ENCODE results near the gene KIF26B. TPM values are rescaled to one million over a fixed set of nuclear protein-coding genes. Genes with fewer than 3 reads are reported as not detected.
A peak's percentile ranks its signal among the peaks of the same experiment; 100 is the strongest.

KIF26B gene
- total RNA-seq, 2 donors from 2014 or later = 0.83 to 1.3 TPM

GRCh38 chr1:245156736-245157505 is 2.1 kb downstream of the KIF26B start:
- no peak for DNase-seq (ENCODE audit: low spot score)
- Histone ChIP-seq H3K27ac (no peak overlapping the region), H3K9me3 (no peaks in the 10 kb centered on the region), H3K27me3 (peaks cover 0 to 5% of the 10 kb centered on the region in 2 donors), H3K4me3 (peak overlapping the region; percentile 32 to 57), H3K36me3 (no peaks in the 10 kb centered on the region), H3K4me1 (peaks cover 0 to 43% of the 10 kb centered on the region in 2 donors)
- peak in 1 of 2 donors; percentile 11 for TF ChIP-seq CTCF (IDR thresholded peaks at IDR 0.05)

GRCh38 chr1:245158913-245159312 is 4.1 kb downstream of the KIF26B start:
- no peak overlapping the region for H3K27ac ChIP-seq
- no peak for TF ChIP-seq CTCF (IDR thresholded peaks at IDR 0.05)
- H3K4me3 ChIP-seq = no peak overlapping the region
- no peaks in the 10 kb centered on the region for H3K27me3 ChIP-seq
- peaks cover 0 to 33% of the 10 kb centered on the region in 2 donors for H3K4me1 ChIP-seq
- no peak for DNase-seq (ENCODE audit: low spot score)
- no peaks in the 10 kb centered on the region for H3K36me3 ChIP-seq
- no peaks in the 10 kb centered on the region for H3K9me3 ChIP-seq

- peaks cover 0 to 20% of the 10 kb centered on the region in 2 donors for H3K4me1 ChIP-seq
- H3K27me3 ChIP-seq = no peaks in the 10 kb centered on the region
- no peaks in the 10 kb centered on the region for H3K36me3 ChIP-seq
- H3K9me3 ChIP-seq = no peaks in the 10 kb centered on the region
- peak; percentile 59 for DNase-seq (ENCODE audit: low spot score)
- H3K27ac ChIP-seq = no peak overlapping the region
- TF ChIP-seq CTCF (IDR thresholded peaks at IDR 0.05) = no peak
- no peak overlapping the region for H3K4me3 ChIP-seq
These were observed 5.5 kb downstream of the KIF26B start for GRCh38 chr1:245160288-245160687.

GRCh38 chr1:245160741-245161400 is 6.1 kb downstream of the KIF26B start:
- TF ChIP-seq CTCF (IDR thresholded peaks at IDR 0.05) = no peak
- Histone ChIP-seq H3K36me3 (no peaks in the 10 kb centered on the region), H3K27ac (no peak overlapping the region), H3K4me3 (no peak overlapping the region), H3K9me3 (no peaks in the 10 kb centered on the region), H3K4me1 (peaks cover 0 to 14% of the 10 kb centered on the region in 2 donors), H3K27me3 (no peaks in the 10 kb centered on the region)
- no peak for DNase-seq (ENCODE audit: low spot score)

GRCh38 chr1:245161866-245162265 is 7.1 kb downstream of the KIF26B start:
- TF ChIP-seq CTCF (IDR thresholded peaks at IDR 0.05) = no peak
- H3K4me3 ChIP-seq = no peak overlapping the region
- no peaks in the 10 kb centered on the region for H3K9me3 ChIP-seq
- no peaks in the 10 kb centered on the region for H3K27me3 ChIP-seq
- peaks cover 0 to 10% of the 10 kb centered on the region in 2 donors for H3K4me1 ChIP-seq
- H3K27ac ChIP-seq = no peak overlapping the region
- no peaks in the 10 kb centered on the region for H3K36me3 ChIP-seq
- no peak for DNase-seq (ENCODE audit: low spot score)
